Measurements from ENCODE around the gene CA7.

CA7 gene

DNA sequence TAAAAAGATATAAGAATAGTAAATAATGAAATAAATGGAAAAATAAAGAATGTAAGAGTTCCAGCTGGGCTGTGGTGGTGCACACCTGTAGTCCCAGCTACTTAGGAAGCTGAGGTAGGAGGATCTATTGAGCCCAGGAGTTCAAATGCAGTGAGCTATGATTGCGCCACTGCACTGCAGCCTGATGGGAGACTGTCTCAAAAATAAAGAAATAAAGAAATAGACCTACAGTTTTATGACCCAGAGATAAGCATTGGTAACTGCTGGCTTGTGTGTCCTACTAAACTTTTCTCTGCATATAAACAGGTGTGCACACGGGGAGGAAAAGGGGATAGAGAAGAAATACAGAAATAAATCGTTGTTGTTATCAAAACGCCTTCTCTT lies 28.3 kb downstream of the CA7 start:
- in situ Hi-C loops (cut with MboI; ENCODE audit: low sequenced_read_pairs) = loop anchor here (25.0 kb wide), 1 partner anchor 460 kb away; no protein-coding TSS in a partner anchor

- in situ Hi-C loops (cut with MboI; ENCODE audit: low sequenced_read_pairs) = loop anchor here (25.0 kb wide), 1 partner anchor 461 kb away; no protein-coding TSS in a partner anchor
Measured at GRCh38 chr16:66872943-66873684, 28.9 kb downstream of the CA7 start.

DNA sequence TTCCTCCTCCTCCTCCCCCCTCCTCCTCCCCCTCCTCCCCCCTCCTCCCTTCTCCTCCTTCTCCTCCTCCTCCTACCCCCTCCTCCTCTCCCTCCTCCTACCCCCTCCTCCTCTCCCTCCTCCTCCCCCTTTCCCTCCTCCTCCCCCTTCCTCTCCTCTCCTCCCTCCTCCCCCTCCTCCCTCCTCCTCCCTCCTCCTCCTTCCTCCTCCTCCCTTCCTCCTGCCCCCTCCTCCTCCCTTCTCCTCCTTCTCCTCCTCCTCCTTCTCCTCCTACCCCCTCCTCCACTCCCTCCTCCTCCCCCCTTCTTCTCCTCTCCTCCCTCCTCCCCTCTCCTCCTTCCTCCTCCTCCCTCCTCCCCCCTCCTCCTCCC lies 29.5 kb downstream of the CA7 start:
- in situ Hi-C loops (cut with MboI; ENCODE audit: low sequenced_read_pairs) = loop anchor here (25.0 kb wide), 1 partner anchor 461 kb away; no protein-coding TSS in a partner anchor

GRCh38 chr16:66874079-66874775 lies 30.0 kb downstream of the CA7 start:
- in situ Hi-C loops (cut with MboI; ENCODE audit: low sequenced_read_pairs) = loop anchor here (25.0 kb wide), 1 partner anchor 462 kb away; no protein-coding TSS in a partner anchor

DNA sequence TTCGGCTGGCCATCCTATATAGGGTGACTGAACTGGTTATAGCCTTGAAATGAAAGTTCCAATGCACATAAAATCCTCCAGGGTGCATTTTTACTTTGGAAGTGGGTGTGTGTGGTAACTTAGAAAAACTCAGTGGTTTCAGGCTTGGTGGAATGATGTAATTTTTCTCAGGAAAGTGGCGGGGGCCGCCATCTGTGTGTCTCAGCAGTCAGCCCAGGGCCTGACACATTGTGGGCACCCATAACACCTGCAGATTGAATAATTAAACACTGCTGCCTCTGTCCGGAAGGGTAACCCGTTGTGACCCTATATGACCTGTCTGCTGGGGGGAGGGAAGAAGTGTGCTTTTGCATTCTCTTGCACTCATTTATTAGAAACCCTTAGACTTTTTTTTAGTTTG lies 33.9 kb downstream of the CA7 start:
- in situ Hi-C loops (cut with MboI; ENCODE audit: low sequenced_read_pairs) = no loop called here

DNA sequence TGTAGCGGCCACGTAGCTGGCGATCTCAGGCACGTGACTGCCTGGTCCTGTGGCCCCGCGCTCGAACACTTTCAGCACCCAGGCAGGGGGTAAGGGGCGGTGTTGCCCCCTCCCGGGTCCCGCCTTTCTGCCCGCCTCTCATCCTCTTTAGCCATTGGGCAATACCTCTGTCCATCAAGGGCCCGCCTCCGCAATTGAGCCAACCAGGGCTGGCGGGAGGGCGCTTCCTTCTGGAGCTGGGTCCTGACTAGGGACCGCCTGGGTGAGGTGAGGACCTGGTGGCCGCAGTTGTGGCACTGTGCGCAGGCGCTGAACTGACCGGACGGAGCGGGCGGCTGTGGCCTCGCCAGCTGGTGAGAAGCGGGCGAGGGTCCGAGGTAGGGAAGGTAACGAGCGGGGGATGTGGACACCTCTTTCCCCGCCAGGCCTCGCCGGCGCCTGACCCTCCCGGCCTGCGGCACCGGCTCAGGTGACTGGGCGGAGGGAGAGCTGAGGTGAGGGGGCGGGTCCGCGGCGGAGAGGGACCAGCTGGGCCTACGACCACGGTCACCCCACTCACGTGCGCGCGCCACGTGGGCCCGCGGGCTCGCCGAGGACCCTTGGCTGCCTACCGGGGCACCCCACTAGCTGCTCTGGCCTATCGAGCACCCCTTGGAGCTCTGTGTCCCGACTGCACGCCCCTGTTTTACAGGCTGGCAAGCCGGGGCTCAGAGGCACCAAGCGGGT lies 36.2 kb downstream of the CA7 start, which contains the start of gene PDP2:
TSS of gene PDP2 (plus strand) at position 228 of the 726 bp plus-strand sequence. CDS start 3,770 bp downstream, outside the sequence.
- in situ Hi-C loops (cut with MboI; ENCODE audit: low sequenced_read_pairs) = no loop called here

- in situ Hi-C loops (cut with MboI; ENCODE audit: low sequenced_read_pairs) = no loop called here
Measured at GRCh38 chr16:66881014-66881417, 36.8 kb downstream of the CA7 start.

DNA sequence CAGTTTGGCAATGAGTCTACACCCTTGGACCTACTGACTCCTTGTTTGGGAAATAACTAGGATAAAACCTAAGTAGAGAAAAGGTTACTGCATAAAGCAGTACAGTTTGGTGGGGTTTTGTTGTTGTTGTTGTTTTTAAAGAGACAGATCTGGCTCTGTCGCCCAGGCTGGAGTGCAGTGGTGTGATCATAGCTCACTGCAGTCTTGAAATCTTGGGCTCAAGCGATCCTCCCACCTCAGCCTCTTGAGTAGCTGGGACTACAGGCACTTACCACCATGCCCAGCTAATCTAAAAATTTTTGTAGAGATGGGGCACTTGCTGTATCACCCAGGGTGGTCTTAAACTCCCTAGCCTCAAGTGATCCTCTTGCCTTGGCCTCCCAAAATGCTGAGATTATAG lies 37.3 kb downstream of the CA7 start:
- in situ Hi-C loops (cut with MboI; ENCODE audit: low sequenced_read_pairs) = no loop called here

GRCh38 chr16:66881964-66882508 lies 37.8 kb downstream of the CA7 start:
- in situ Hi-C loops (cut with MboI; ENCODE audit: low sequenced_read_pairs) = no loop called here

GRCh38 chr16:66882702-66883101 lies 38.5 kb downstream of the CA7 start:
- in situ Hi-C loops (cut with MboI; ENCODE audit: low sequenced_read_pairs) = no loop called here

DNA sequence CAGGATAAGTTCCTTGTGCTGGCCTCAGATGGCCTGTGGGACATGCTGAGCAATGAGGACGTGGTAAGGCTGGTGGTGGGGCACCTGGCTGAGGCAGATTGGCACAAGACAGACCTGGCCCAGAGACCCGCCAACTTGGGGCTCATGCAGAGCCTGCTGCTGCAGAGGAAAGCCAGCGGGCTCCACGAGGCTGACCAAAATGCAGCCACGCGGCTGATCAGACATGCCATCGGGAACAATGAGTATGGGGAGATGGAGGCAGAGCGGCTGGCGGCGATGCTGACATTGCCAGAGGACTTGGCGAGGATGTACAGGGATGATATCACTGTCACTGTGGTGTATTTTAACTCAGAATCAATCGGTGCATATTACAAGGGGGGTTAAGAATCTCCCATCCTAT lies 41.3 kb downstream of the CA7 start:
- in situ Hi-C loops (cut with MboI; ENCODE audit: low sequenced_read_pairs) = no loop called here

DNA sequence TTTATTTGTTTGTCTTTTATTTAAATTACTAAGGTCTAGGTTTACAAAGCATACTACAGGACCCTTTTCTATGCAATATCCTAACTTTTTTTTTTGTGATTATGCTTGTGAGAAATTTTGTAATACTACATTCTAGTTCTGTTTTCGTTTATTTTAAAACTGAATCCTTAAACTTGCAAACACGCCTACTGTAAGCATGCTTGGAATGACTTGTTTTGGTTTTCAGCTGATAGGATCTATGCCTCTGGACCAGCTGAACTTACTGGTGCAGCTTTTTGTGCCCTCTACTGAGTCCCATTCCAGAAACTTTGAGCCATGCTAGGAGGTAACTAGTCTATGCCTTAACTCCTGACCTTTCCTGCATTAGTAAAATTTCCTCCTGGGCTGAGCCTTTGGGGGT lies 42.1 kb downstream of the CA7 start:
- in situ Hi-C loops (cut with MboI; ENCODE audit: low sequenced_read_pairs) = no loop called here

DNA sequence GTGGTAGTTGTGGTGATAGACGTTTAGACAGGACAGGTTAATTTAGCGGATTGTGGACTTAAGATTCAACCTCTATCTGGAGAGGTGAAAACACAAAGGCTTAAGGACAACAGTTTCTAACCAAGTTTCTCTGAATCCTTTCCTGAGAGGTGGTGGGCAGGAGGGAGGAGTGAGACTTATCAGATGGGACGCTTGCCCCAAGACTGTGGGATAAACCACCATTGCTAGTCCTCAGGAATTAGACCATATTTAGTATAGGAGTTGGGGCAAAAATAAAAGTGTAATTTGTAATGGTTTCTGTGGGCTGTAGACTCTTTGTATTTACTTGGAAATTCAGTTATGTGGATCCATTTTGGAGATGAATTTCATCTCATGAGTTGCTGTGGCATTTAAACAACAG lies 42.7 kb downstream of the CA7 start:
- in situ Hi-C loops (cut with MboI; ENCODE audit: low sequenced_read_pairs) = no loop called here

DNA sequence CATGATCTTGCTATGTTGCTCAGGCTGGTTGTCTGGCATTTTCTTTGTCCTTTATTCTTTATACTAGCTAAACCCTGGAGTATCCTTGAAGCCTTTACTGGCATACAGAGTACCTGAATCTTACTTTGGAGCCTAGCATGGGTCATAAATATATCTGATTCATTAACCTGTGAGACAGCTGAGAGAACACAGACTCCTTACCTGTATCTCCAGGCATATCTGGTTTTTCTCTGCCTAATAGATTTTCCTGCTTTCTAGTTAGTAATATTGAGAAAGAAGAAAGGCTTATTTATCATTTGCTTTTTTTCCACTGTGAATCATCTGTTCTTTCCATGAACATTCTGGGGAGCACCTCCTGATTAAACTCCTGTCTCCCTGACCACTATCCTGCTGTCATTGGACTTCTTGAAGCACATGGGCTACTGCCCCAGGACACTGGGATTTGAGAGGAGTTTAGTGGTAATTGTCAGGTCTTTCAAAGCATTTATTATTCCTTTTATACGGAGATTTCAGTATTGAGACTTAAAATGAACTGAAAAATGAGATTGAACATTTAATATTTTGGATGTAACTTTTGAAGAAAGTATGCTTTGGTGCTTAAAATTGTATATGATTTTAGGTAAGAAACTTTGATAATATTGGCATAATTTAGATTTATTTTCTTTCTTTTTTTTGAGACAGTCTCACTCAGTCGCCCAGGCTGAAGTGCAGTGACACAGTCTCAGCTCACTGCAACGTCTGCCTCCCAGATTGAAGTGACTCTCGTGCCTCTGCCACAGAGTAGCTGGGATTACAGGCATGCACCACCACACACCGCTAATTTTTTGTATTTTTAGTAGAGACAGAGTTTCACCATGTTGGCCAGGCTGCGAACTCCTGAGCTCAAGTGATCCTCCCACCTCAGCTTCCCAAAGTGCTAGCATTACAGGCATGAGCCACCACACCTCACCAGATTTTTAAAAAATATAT lies 44.7 kb downstream of the CA7 start:
- in situ Hi-C loops (cut with MboI; ENCODE audit: low sequenced_read_pairs) = no loop called here

DNA sequence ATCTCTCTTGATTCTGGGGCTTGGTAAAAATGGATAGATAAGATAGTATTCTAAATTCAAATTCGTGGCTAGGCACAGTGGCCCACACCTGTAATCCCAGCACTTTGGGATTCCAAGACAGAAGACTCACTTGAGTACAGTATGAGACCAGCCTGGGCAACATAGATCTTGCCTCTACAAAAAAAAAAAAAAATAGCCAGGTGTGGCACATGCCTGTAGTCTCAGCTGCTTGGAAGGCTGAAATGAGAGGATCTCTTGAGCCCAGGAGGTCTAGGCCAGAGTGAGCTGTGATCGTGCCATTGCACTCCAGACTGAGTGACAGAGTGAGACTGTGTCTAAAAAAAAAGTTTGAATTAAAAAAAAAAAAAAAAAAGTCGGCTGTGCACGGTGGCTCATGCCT lies 45.4 kb downstream of the CA7 start:
- in situ Hi-C loops (cut with MboI; ENCODE audit: low sequenced_read_pairs) = no loop called here

DNA sequence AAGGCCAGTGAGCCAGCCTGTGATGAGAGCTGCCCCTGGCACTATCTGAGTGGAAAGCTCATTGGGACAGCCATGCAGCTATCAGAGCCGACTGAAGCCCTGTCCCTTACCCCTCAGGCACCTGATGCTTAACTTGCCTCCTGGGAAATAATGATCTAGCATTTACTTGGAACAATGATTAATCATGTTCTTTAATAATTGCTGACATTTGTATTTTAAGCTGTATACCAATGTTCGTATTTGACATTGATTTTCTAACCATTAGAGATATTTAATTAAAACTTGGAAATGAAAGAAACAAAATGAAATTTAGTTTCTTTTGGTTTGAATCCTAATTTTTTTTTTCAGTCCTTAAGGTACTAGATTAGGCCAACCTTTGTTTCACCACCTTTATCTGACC lies 46.6 kb downstream of the CA7 start:
- in situ Hi-C loops (cut with MboI; ENCODE audit: low sequenced_read_pairs) = no loop called here

GRCh38 chr16:66891360-66891759 lies 47.1 kb downstream of the CA7 start:
- in situ Hi-C loops (cut with MboI; ENCODE audit: low sequenced_read_pairs) = no loop called here

DNA sequence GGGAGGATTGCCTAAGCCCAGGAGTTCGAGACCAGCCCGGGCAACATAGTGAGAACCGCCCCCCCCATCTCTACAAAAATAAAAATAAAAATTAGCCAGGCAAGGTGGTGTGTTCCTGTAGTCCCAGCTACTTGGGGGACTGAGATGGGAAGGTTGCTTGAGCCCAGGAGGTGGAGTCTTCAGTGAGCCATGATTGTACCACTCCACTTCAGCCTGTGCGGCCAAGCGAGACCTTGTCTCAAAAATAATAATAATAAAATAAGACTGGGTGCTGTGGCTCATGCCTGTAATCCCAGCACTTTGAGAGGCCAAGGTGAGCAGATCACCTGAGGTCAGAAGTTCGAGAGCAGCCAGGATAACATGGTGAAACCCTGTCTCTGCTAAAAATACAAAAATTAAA lies 47.6 kb downstream of the CA7 start:
- in situ Hi-C loops (cut with MboI; ENCODE audit: low sequenced_read_pairs) = no loop called here

DNA sequence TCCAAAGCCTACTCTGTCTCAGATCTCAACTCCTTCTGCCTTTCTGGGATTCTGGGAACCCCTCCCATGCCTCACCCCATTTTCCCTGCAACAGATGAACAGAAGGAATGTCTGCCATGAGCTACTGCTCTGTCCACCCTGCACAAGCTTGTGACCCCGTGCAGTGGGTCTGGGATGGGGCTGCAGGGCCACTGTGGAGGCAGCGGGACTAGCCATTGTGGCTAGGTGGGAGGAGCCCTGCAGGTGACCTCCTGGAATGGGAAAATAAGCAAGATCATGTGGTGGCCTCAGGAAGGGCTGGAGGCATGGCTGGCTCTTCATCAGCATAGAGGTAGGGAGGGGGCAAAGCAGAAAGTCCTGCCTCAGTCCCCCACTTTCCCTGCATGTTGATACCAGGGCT lies 49.8 kb downstream of the CA7 start:
- in situ Hi-C loops (cut with MboI; ENCODE audit: low sequenced_read_pairs) = no loop called here
